HCT116 (cell line): Measurements from ENCODE around the gene SNED1. TPM values are rescaled to one million over a fixed set of nuclear protein-coding genes. Genes with fewer than 3 reads are reported as not detected.
"Not testable (repeated sequence)": the region's sequence is repeated elsewhere in the genome, so short reads cannot be mapped to it uniquely, and the experiment has no call there.

Experiments used
- ATAC-seq: fragments of 200-7000 bp; cut with Tn5 transposase; 2 replicates; pipeline ENCODE4 v1.9.1; 2020; ENCODE audit warnings: mild to moderate bottlenecking, moderate library complexity
- BruUV-seq: library from RNA; stranded (reverse); fragments of 400-500 nt; replicated peaks from 2 replicates; lab custom pipeline; 2021; lab: Mats Ljungman, UMichigan
- CTCF ChIA-PET: fragments of 300-600 bp; sonication (Branson Sonifier 250); formaldehyde crosslinking; loops from one replicate; lab custom pipeline; 2021; ENCODE audit warnings: antibody characterized with exemption; lab: Charles Lee
- POLR2A ChIA-PET: fragments of 300-600, 350-600 bp; sonication (Branson Sonifier 250); formaldehyde crosslinking; loops from one replicate; lab custom pipeline; 2021; ENCODE audit warnings: antibody characterized with exemption; lab: Charles Lee
- RAD21 ChIA-PET, 2 experiments: fragments of 300-600 bp; sonication (Branson Sonifier 250); formaldehyde crosslinking; loops; one replicate each; lab custom pipeline; 2023; ENCODE audit warnings: low total read pairs in 2 of 2; ENCODE audit not compliant: uncharacterized antibody in 2 of 2, unreplicated experiment in 2 of 2, low non-redundant PET in 1 of 2; lab: Charles Lee
- DNase-seq: peaks from one replicate; pipeline ENCODE4 v3.0.0-alpha.2; 2010; ENCODE audit warnings: low read depth, low spot score
- H2AFZ ChIP-seq: fragments of 200-600 bp; shearing (Covaris generic), sonication (generic); 2 replicates; pipeline ENCODE4 v1.6.1; 2017; ENCODE audit warnings: low read depth, mixed run types, mixed read lengths, antibody characterized with exemption, low read length; ENCODE audit not compliant: poor library complexity, severe bottlenecking
- H3K27ac ChIP-seq: 2 replicates; pipeline ENCODE4 v1.5.1; 2012; ENCODE audit warnings: low read depth, low read length
- H3K27me3 ChIP-seq: fragments of 200-600 bp; sonication (generic); 2 replicates; pipeline ENCODE4 v1.6.1; 2016; ENCODE audit warnings: mixed run types, low read length, mixed read lengths; ENCODE audit not compliant: insufficient read depth
- H3K36me3 ChIP-seq, 2 experiments: fragments of 200-500 bp in 1 of 2; fragments of 200-600 bp in 1 of 2; sonication (Bioruptor generic) in 1 of 2; sonication (generic) in 1 of 2; 2 replicates each; pipeline versions ENCODE4 v1.5.1 to v1.6.1; 2014 to 2016; ENCODE audit warnings: low read length in 2 of 2, inconsistent platforms in 1 of 2, mixed read lengths in 1 of 2, mixed run types in 1 of 2; ENCODE audit not compliant: insufficient read depth in 2 of 2, control insufficient read depth in 1 of 2
- H3K4me1 ChIP-seq, 2 experiments: fragments of 200-600 bp in 1 of 2; sonication (generic) in 1 of 2; 2 replicates each; pipeline versions ENCODE4 v1.5.1 to v1.6.1; 2012 to 2017; ENCODE audit warnings: low read length in 2 of 2, inconsistent platforms in 1 of 2, mild to moderate bottlenecking in 1 of 2, mixed read lengths in 1 of 2, mixed run types in 1 of 2, moderate library complexity in 1 of 2; ENCODE audit not compliant: insufficient read depth in 2 of 2, control insufficient read depth in 1 of 2
- H3K4me2 ChIP-seq: fragments of 200-600 bp; sonication (generic); 2 replicates; pipeline ENCODE4 v1.6.1; 2017; ENCODE audit warnings: mixed run types, low read length, mixed read lengths
- H3K4me3 ChIP-seq, 2 experiments: fragments of 200-600 bp in 1 of 2; sonication (generic) in 1 of 2; replicated peaks in 1 of 2; 2 replicates each; pipeline ENCODE4 v1.5.1; 2011 to 2016; ENCODE audit warnings: low read length in 2 of 2, control low read depth in 1 of 2, low read depth in 1 of 2, mild to moderate bottlenecking in 1 of 2, mixed read lengths in 1 of 2, mixed run types in 1 of 2
- H3K79me2 ChIP-seq: fragments of 200-600 bp; sonication (generic); 2 replicates; pipeline ENCODE4 v1.6.1; 2017; ENCODE audit warnings: mild to moderate bottlenecking, mixed run types, low read length, moderate library complexity, mixed read lengths; ENCODE audit not compliant: insufficient read depth
- H3K9ac ChIP-seq: fragments of 200-600 bp; sonication (generic); 2 replicates; pipeline ENCODE4 v1.6.1; 2016; ENCODE audit warnings: low read length, mixed read lengths
- H3K9me2 ChIP-seq: fragments of 200-600 bp; sonication (generic), shearing (Covaris generic); 2 replicates; pipeline ENCODE4 v1.6.1; 2017; ENCODE audit warnings: mixed run types, mild to moderate bottlenecking, moderate library complexity; ENCODE audit not compliant: insufficient read depth
- H3K9me3 ChIP-seq, 2 experiments: fragments of 200-500 bp in 1 of 2; fragments of 200-600 bp in 1 of 2; sonication (Bioruptor generic) in 1 of 2; sonication (generic) in 1 of 2; 2 replicates each; pipeline ENCODE4 v1.6.1; 2014 to 2017; ENCODE audit warnings: low read length in 2 of 2, mixed read lengths in 2 of 2, inconsistent platforms in 1 of 2, low read depth in 1 of 2, mild to moderate bottlenecking in 1 of 2, mixed run types in 1 of 2, moderate library complexity in 1 of 2; ENCODE audit not compliant: control insufficient read depth in 1 of 2, insufficient read depth in 1 of 2
- H4K20me1 ChIP-seq: fragments of 200-600 bp; sonication (generic), shearing (Covaris generic); 2 replicates; pipeline ENCODE4 v1.6.1; 2017; ENCODE audit warnings: mixed run types, mild to moderate bottlenecking, moderate library complexity; ENCODE audit not compliant: insufficient read depth
- CBX3 ChIP-seq: IDR thresholded peaks from 2 replicates; pipeline ENCODE4 v1.6.1; 2012; ENCODE audit warnings: low read depth
- FOSL1 ChIP-seq: IDR thresholded peaks from 2 replicates; pipeline ENCODE4 v1.6.1; 2012; ENCODE audit warnings: low read depth
- JUND ChIP-seq: IDR thresholded peaks from 2 replicates; pipeline ENCODE4 v1.6.1; 2012
- TCF7L2 ChIP-seq: IDR thresholded peaks from 2 replicates; pipeline ENCODE4 v1.7.0; 2011; ENCODE audit warnings: borderline replicate concordance, inconsistent platforms; ENCODE audit not compliant: insufficient read depth, insufficient read length; ENCODE audit errors: extremely low read depth
- YY1 ChIP-seq: IDR thresholded peaks from 2 replicates; pipeline ENCODE4 v1.6.1; 2011; ENCODE audit warnings: low read length, low read depth, moderate library complexity, mild to moderate bottlenecking; ENCODE audit not compliant: insufficient replicate concordance; ENCODE audit errors: extremely low read depth
- ZBTB33 ChIP-seq: IDR thresholded peaks from 2 replicates; pipeline ENCODE4 v1.6.1; 2011; ENCODE audit warnings: mild to moderate bottlenecking, low read length, moderate library complexity; ENCODE audit not compliant: insufficient replicate concordance; ENCODE audit errors: extremely low read depth
- ZNF274 ChIP-seq: fragments of 200-500 bp; sonication (Bioruptor generic); IDR thresholded peaks from 2 replicates; pipeline ENCODE4 v1.6.1; 2014; ENCODE audit warnings: mild to moderate bottlenecking, low read depth, low read length, inconsistent platforms
- intact Hi-C: fragments of 100-400 bp; cut with micrococcal nuclease; formaldehyde crosslinking; loops from 2 replicates; pipeline ENCODE4 v1.10.0; 2022
- total RNA-seq: library from RNA; stranded (reverse); gene quantifications from one replicate; pipeline ENCODE4 v1.2.1, GENCODE V29; 2021; ENCODE audit not compliant: unreplicated experiment

SNED1 gene
- total RNA-seq, 1 experiment from 2014 or later, result 9.6 TPM

GRCh38 chr2:241103176-241103595 is 104.8 kb downstream of the SNED1 start:
- intact Hi-C loops, result no loop called here
- H3K4me2 ChIP-seq, result peak overlapping the region; percentile 80

GRCh38 chr2:241104611-241105010 is 106.2 kb downstream of the SNED1 start:
- ATAC-seq, H4K20me1 ChIP-seq, H3K36me3 ChIP-seq, H3K27me3 ChIP-seq, H3K9ac ChIP-seq, CTCF ChIA-PET, H3K9me2 ChIP-seq, H3K4me2 ChIP-seq, H2AFZ ChIP-seq, DNase-seq, BruUV-seq, RAD21 ChIA-PET, H3K27ac ChIP-seq, intact Hi-C loops, H3K9me3 ChIP-seq, H3K4me3 ChIP-seq: not testable (repeated sequence)
- Histone ChIP-seq H3K4me1 (peaks cover 10 to 15% of the 10 kb centered on the region in 2 experiments), H3K79me2 (peaks cover 25% of the 10 kb centered on the region)
- POLR2A ChIA-PET, result interaction anchor here (0.9 kb wide), 1 partner anchor 45 kb away, joined by 3 read pairs; the partner anchor contains the start of gene PASK

More at GRCh38 chr2:241103176-241103595, 104.8 kb downstream of the SNED1 start:
- Histone ChIP-seq H3K9me2 (no peaks in the 10 kb centered on the region), H3K27ac (peak overlapping the region; percentile 73; the same call in 1 of the 2 replicates), H3K36me3 (peaks cover 8 to 13% of the 10 kb centered on the region in 2 experiments; a peak in 3 of 4 replicates), H3K27me3 (no peaks in the 10 kb centered on the region), H2AFZ (no peak overlapping the region), H3K4me3 (peak overlapping the region; percentile 91 to 94), H3K9ac (peak overlapping the region; percentile 84), H3K79me2 (peaks cover 32% of the 10 kb centered on the region), H3K4me1 (peaks cover 10 to 15% of the 10 kb centered on the region in 2 experiments), H3K9me3 (no peaks in the 10 kb centered on the region), H4K20me1 (no peaks in the 10 kb centered on the region)
- POLR2A ChIA-PET, result no interaction called here
- ATAC-seq (no peak), DNase-seq (no peak)
- CTCF ChIA-PET, result no interaction called here
- RAD21 ChIA-PET, result no interaction called here
- BruUV-seq, result no TSS peak
- TF ChIP-seq JUND (no peak), CBX3 (no peak), FOSL1 (no peak), YY1 (no peak), TCF7L2 (no peak), ZNF274 (no peak), ZBTB33 (no peak)
